GM12892 (cell line): Measurements from ENCODE around the gene PRDM11.
A peak's percentile ranks its signal among the peaks of the same experiment; 100 is the strongest.

Source experiments
- POLR2A ChIP-seq: IDR thresholded peaks from 2 replicates; pipeline ENCODE4 v1.6.1; 2011; ENCODE audit warnings: low read depth, low read length, control low read depth
- POLR2AphosphoS5 ChIP-seq: IDR thresholded peaks from 2 replicates; pipeline ENCODE4 v1.6.1; 2011; ENCODE audit warnings: low read depth, low read length, control low read depth
- TAF1 ChIP-seq: IDR thresholded peaks from 2 replicates; pipeline ENCODE4 v1.6.1; 2011; ENCODE audit warnings: low read depth, mild to moderate bottlenecking, control low read depth, low read length, borderline replicate concordance

DNA sequence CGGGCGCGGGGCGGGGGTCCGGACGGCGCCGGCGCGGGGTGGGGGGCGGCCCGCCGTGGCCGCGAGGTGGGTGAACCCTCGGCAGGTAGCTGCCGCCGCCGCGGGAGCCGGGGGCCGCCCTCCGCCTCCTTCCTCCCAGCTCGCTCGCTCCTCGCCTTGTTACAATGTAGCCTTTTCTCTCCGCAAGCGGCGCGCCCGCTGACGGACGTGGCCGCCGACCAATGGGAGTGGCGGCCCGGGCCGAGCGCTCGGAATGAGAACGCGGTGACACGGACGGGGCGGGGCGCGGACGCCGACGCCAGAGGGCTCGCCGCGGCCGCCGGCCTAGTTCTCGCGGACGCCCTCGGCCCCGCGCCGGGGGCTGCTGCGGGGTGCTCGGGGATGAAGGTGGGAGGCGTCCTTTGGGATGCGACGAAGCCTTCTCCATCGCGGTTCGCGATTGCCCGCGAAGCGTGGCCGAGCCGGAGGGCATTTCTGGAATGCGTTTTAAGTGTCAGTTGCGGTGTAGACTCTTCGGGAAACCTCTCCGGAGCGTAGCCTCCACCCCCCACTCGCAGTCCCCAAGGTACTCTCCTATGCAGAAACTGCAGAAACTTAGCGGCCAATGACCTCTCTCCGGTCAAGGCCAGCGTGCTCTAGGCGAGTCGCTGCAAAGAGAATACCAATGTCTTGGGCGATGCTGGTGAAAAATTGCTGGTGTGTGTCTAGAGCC is 734 bp downstream of the PRDM11 start:
- TF ChIP-seq POLR2AphosphoS5 (no peak), POLR2A (peak; percentile 70; the same call in 1 of the 2 replicates), TAF1 (peak; percentile 34; the same call in 1 of the 2 replicates)
